GM12878 (cell line): Measurements from ENCODE around the gene DNAJC4. TPM values are rescaled to one million over a fixed set of nuclear protein-coding genes. Genes with fewer than 3 reads are reported as not detected.

ENCODE experiments used
- BACH1 ChIP-seq: fragments of 450-650 bp; IDR thresholded peaks from 2 replicates; pipeline ENCODE4 v1.6.1; 2017; ENCODE audit warnings: mild to moderate bottlenecking, borderline replicate concordance
- CREM ChIP-seq: IDR thresholded peaks from 2 replicates; pipeline ENCODE4 v1.6.1; 2014; ENCODE audit warnings: antibody characterized with exemption, low read depth
- IKZF2 ChIP-seq, 2 experiments: fragments of 450-650 bp; IDR thresholded peaks; 2 replicates each; pipeline ENCODE4 v1.6.1; 2017; ENCODE audit warnings: mild to moderate bottlenecking in 2 of 2, moderate library complexity in 2 of 2
- MEF2B ChIP-seq: fragments of 450-650 bp; IDR thresholded peaks from 2 replicates; pipeline ENCODE4 v1.6.1; 2018; ENCODE audit warnings: mild to moderate bottlenecking, moderate library complexity; ENCODE audit not compliant: partially characterized antibody, poor library complexity, severe bottlenecking
- NFIC ChIP-seq: IDR thresholded peaks from 2 replicates; pipeline ENCODE4 v1.6.1; 2012; ENCODE audit warnings: low read depth, mild to moderate bottlenecking, inconsistent platforms, low read length, moderate library complexity
- NFYA ChIP-seq: IDR thresholded peaks from 2 replicates; pipeline ENCODE4 v1.6.1; 2011; ENCODE audit warnings: low read depth, mild to moderate bottlenecking, low read length, improper control_type of control experiment, borderline replicate concordance
- NFYB ChIP-seq: IDR thresholded peaks from 2 replicates; pipeline ENCODE4 v1.6.1; 2011; ENCODE audit warnings: low read depth, mild to moderate bottlenecking, low read length, improper control_type of control experiment, moderate library complexity; ENCODE audit not compliant: insufficient read depth
- NR2C2 ChIP-seq: IDR thresholded peaks from 2 replicates; pipeline ENCODE4 v1.6.1; 2011; ENCODE audit warnings: borderline replicate concordance, low read depth; ENCODE audit not compliant: control insufficient read depth, insufficient read length
- PAX8 ChIP-seq: fragments of 450-650 bp; IDR thresholded peaks from 2 replicates; pipeline ENCODE4 v1.6.1; 2017; ENCODE audit warnings: mild to moderate bottlenecking, moderate library complexity
- POLR2AphosphoS5 ChIP-seq: IDR thresholded peaks from 2 replicates; pipeline ENCODE4 v1.6.1; 2011; ENCODE audit warnings: mild to moderate bottlenecking, low read length, inconsistent platforms
- RFX5 ChIP-seq: IDR thresholded peaks from 2 replicates; pipeline ENCODE4 v1.6.1; 2011; ENCODE audit warnings: low read depth, low read length, improper control_type of control experiment
- SIN3A ChIP-seq: IDR thresholded peaks from 2 replicates; pipeline ENCODE4 v1.6.1; 2012; ENCODE audit warnings: low read depth, low read length, improper control_type of control experiment
- SMAD5 ChIP-seq: IDR thresholded peaks from 2 replicates; pipeline ENCODE4 v1.6.1; 2016; ENCODE audit warnings: antibody characterized with exemption, low read depth
- SMARCA5 ChIP-seq: fragments of 450-650 bp; IDR thresholded peaks from 2 replicates; pipeline ENCODE4 v1.6.1; 2017; ENCODE audit warnings: mild to moderate bottlenecking
- STAT1 ChIP-seq: fragments of 450-650 bp; conservative IDR thresholded peaks from 2 replicates; pipeline ENCODE4 v1.6.1; 2014; ENCODE audit warnings: antibody characterized with exemption, mild to moderate bottlenecking
- TBL1XR1 ChIP-seq: IDR thresholded peaks from 2 replicates; pipeline ENCODE4 v1.6.1; 2012; ENCODE audit warnings: low read depth, low read length, improper control_type of control experiment
- YBX1 ChIP-seq: fragments of 450-650 bp; IDR thresholded peaks from 2 replicates; pipeline ENCODE4 v1.6.1; 2016; ENCODE audit warnings: antibody characterized with exemption
- YY1 ChIP-seq: IDR thresholded peaks from 2 replicates; pipeline ENCODE4 v1.6.1; 2011; ENCODE audit warnings: low read depth, mild to moderate bottlenecking, low read length
- ZNF24 ChIP-seq: fragments of 450-650 bp; IDR thresholded peaks from 2 replicates; pipeline ENCODE4 v1.6.1; 2017; ENCODE audit warnings: antibody characterized with exemption, mild to moderate bottlenecking
- ZNF274 ChIP-seq: IDR thresholded peaks from one replicate; pipeline ENCODE4 v1.8.0; 2011; ENCODE audit not compliant: insufficient read length, insufficient read depth
- ZSCAN29 ChIP-seq: fragments of 450-650 bp; IDR thresholded peaks from 2 replicates; pipeline ENCODE4 v1.6.1; 2017; ENCODE audit warnings: mild to moderate bottlenecking, moderate library complexity
- polyA plus RNA-seq, 11 experiments: library from polyadenylated mRNA; depleted of rRNA in 4 of 11; unstranded in 6 of 11; stranded (reverse) in 5 of 11; fragments of >200 nt; fragmentation: Nextera tagmentation in 4 of 11; fragmentation: Illumina TruSeq in 1 of 11; extraction: Ambion mirVana in 4 of 11; extraction: Trizol in 1 of 11; gene quantifications; 1 replicate in 1 of 11; 2 replicates in 10 of 11; pipeline versions ENCODE4 v1.2.1 to v1.2.3, GENCODE V29; 2011 to 2016; ENCODE audit warnings: inconsistent platforms in 2 of 11, missing spikeins in 2 of 11, low read depth in 1 of 11
- total RNA-seq, 4 experiments: library from RNA; depleted of rRNA in 3 of 4; stranded (reverse); fragments of >200 nt in 3 of 4; fragmentation: Illumina TruSeq in 1 of 4; extraction: Trizol in 1 of 4; gene quantifications; 2 replicates each; pipeline versions ENCODE4 v1.2.1 to v1.2.3, GENCODE V29; 2013 to 2021
- TF ChIP-seq, protein P1 (sequence below): fragments of 450-650 bp; IDR thresholded peaks from 2 replicates; pipeline ENCODE4 v1.6.1; 2017; ENCODE audit warnings: low read depth, mild to moderate bottlenecking, moderate library complexity
- TF ChIP-seq, protein P2 (sequence below), 3 experiments: IDR thresholded peaks in 2 of 3; conservative IDR thresholded peaks in 1 of 3; 2 replicates each; pipeline ENCODE4 v1.5.1; 2011; ENCODE audit warnings: low read depth in 3 of 3, low read length in 3 of 3, mild to moderate bottlenecking in 3 of 3, control low read depth in 2 of 3, moderate library complexity in 2 of 3, inconsistent platforms in 1 of 3, mixed read lengths in 1 of 3; ENCODE audit not compliant: control insufficient read depth in 2 of 3, insufficient read depth in 1 of 3; ENCODE audit errors: extremely low read depth in 1 of 3
- TF ChIP-seq, protein P3 (sequence below): fragments of 450-650 bp; formaldehyde crosslinking; IDR thresholded peaks from 2 replicates; pipeline ENCODE4 v1.4.0; 2020; ENCODE audit warnings: mild to moderate bottlenecking, moderate library complexity
- TF ChIP-seq, protein P4 (sequence below): IDR thresholded peaks from 2 replicates; pipeline ENCODE4 v1.6.1; 2012; ENCODE audit warnings: low read depth, low read length, improper control_type of control experiment

DNAJC4 gene
- total and polyA plus RNA-seq, 10 of the 15 experiments (the other 5 are each of a cell fraction or from before 2014, with no cell fraction given) = 3.7 to 64.9 (median 30.1) TPM

DNA sequence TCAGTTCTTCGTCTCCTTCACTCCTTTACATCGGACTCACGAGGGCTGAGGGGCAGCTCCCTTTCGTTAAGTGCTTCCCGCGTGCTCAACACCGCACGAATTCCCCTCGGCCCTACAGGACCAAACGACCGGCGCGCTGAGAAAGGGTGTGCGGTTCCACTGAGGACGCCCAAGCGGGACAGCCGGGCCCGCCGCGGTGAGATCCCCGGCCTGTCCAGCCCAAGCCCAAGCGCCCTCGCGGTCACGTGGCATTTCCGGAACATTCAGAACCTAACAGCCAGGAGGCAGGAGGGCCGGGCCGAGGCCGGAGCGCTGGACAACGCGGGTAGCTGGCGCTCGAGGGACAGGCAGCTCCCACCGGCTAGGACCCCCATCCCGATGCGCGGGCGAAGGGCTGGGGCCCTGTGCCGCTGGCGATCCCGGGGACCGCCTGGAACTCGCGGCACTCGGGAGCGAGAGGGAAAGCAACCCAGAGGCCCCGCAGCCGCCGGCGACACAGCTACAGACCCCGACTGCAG is 45.1 kb upstream of the DNAJC4 start (continued):
- TF ChIP-seq, protein P1, sequence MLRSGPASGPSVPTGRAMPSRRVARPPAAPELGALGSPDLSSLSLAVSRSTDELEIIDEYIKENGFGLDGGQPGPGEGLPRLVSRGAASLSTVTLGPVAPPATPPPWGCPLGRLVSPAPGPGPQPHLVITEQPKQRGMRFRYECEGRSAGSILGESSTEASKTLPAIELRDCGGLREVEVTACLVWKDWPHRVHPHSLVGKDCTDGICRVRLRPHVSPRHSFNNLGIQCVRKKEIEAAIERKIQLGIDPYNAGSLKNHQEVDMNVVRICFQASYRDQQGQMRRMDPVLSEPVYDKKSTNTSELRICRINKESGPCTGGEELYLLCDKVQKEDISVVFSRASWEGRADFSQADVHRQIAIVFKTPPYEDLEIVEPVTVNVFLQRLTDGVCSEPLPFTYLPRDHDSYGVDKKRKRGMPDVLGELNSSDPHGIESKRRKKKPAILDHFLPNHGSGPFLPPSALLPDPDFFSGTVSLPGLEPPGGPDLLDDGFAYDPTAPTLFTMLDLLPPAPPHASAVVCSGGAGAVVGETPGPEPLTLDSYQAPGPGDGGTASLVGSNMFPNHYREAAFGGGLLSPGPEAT = no peak
- TF ChIP-seq POLR2AphosphoS5 = peak; percentile 98
- no peak for TF ChIP-seq NR2C2
- TF ChIP-seq TBL1XR1 = no peak
- TF ChIP-seq NFYA = no peak
- TF ChIP-seq CREM = no peak
- TF ChIP-seq IKZF2 (IDR thresholded peaks at IDR 0.05) = no peak
- peak; percentile 91; the same call in 1 of the 2 replicates for TF ChIP-seq STAT1
- TF ChIP-seq, protein P2, sequence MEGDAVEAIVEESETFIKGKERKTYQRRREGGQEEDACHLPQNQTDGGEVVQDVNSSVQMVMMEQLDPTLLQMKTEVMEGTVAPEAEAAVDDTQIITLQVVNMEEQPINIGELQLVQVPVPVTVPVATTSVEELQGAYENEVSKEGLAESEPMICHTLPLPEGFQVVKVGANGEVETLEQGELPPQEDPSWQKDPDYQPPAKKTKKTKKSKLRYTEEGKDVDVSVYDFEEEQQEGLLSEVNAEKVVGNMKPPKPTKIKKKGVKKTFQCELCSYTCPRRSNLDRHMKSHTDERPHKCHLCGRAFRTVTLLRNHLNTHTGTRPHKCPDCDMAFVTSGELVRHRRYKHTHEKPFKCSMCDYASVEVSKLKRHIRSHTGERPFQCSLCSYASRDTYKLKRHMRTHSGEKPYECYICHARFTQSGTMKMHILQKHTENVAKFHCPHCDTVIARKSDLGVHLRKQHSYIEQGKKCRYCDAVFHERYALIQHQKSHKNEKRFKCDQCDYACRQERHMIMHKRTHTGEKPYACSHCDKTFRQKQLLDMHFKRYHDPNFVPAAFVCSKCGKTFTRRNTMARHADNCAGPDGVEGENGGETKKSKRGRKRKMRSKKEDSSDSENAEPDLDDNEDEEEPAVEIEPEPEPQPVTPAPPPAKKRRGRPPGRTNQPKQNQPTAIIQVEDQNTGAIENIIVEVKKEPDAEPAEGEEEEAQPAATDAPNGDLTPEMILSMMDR (IDR thresholded peaks at IDR 0.05 in 2 of 3, conservative IDR thresholded peaks at IDR 0.05 in 1 of 3; ENCODE audit: control insufficient read depth in 2 of 3, extremely low read depth in 1 of 3, insufficient read depth in 1 of 3, low read depth in 3 of 3, low read length in 3 of 3) = 0 out of 6 replicates have a peak, but pooled peaks of 1 of the 3 experiments have one; percentile 6
- TF ChIP-seq ZNF274 = no peak
- no peak for TF ChIP-seq ZSCAN29
- no peak for TF ChIP-seq NFIC
- TF ChIP-seq, protein P3, sequence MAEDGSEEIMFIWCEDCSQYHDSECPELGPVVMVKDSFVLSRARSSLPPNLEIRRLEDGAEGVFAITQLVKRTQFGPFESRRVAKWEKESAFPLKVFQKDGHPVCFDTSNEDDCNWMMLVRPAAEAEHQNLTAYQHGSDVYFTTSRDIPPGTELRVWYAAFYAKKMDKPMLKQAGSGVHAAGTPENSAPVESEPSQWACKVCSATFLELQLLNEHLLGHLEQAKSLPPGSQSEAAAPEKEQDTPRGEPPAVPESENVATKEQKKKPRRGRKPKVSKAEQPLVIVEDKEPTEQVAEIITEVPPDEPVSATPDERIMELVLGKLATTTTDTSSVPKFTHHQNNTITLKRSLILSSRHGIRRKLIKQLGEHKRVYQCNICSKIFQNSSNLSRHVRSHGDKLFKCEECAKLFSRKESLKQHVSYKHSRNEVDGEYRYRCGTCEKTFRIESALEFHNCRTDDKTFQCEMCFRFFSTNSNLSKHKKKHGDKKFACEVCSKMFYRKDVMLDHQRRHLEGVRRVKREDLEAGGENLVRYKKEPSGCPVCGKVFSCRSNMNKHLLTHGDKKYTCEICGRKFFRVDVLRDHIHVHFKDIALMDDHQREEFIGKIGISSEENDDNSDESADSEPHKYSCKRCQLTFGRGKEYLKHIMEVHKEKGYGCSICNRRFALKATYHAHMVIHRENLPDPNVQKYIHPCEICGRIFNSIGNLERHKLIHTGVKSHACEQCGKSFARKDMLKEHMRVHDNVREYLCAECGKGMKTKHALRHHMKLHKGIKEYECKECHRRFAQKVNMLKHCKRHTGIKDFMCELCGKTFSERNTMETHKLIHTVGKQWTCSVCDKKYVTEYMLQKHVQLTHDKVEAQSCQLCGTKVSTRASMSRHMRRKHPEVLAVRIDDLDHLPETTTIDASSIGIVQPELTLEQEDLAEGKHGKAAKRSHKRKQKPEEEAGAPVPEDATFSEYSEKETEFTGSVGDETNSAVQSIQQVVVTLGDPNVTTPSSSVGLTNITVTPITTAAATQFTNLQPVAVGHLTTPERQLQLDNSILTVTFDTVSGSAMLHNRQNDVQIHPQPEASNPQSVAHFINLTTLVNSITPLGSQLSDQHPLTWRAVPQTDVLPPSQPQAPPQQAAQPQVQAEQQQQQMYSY = no peak
- peak; percentile 69 for TF ChIP-seq SMARCA5
- no peak for TF ChIP-seq RFX5
- TF ChIP-seq PAX8 = no peak
- TF ChIP-seq, protein P4, sequence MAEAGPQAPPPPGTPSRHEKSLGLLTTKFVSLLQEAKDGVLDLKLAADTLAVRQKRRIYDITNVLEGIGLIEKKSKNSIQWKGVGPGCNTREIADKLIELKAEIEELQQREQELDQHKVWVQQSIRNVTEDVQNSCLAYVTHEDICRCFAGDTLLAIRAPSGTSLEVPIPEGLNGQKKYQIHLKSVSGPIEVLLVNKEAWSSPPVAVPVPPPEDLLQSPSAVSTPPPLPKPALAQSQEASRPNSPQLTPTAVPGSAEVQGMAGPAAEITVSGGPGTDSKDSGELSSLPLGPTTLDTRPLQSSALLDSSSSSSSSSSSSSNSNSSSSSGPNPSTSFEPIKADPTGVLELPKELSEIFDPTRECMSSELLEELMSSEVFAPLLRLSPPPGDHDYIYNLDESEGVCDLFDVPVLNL = no peak
- TF ChIP-seq YY1 = peak; percentile 65; the same call in 1 of the 2 replicates
- TF ChIP-seq MEF2B = no peak
- TF ChIP-seq SIN3A = no peak; the same call in 1 of the 2 replicates
- TF ChIP-seq ZNF24 = no peak
- TF ChIP-seq SMAD5 = peak; percentile 76; the same call in 1 of the 2 replicates
- no peak for TF ChIP-seq NFYB
- TF ChIP-seq YBX1 = no peak
- peak; percentile 91 for TF ChIP-seq BACH1
